ENCODE data around the gene TMEM63B.
"Not testable (repeated sequence)": the region's sequence is repeated elsewhere in the genome, so short reads cannot be mapped to it uniquely, and the experiment has no call there.

The TMEM63B gene

GRCh38 chr6:44189257-44189656, 61.9 kb downstream of the TMEM63B start:
- no peak for DNase-seq (ENCODE audit: low read depth in 2 of 2, low spot score in 1 of 2)

GRCh38 chr6:44190715-44191114, 63.4 kb downstream of the TMEM63B start:
- DNase-seq (ENCODE audit: low read depth in 2 of 2, low spot score in 1 of 2): no peak

- no peak for DNase-seq (ENCODE audit: low read depth in 2 of 2, low spot score in 1 of 2)
Observed at GRCh38 chr6:44192428-44193041, 65.2 kb downstream of the TMEM63B start.

GRCh38 chr6:44193307-44193910, 66.1 kb downstream of the TMEM63B start:
- no peak for DNase-seq (ENCODE audit: low read depth in 2 of 2, low spot score in 1 of 2)

GRCh38 chr6:44194326-44194725, 67.0 kb downstream of the TMEM63B start:
- DNase-seq (ENCODE audit: low read depth in 2 of 2, low spot score in 1 of 2): no peak

GRCh38 chr6:44196351-44196750, 69.0 kb downstream of the TMEM63B start:
- DNase-seq (ENCODE audit: low read depth in 2 of 2, low spot score in 1 of 2): not testable (repeated sequence)

- no peak for DNase-seq (ENCODE audit: low read depth in 2 of 2, low spot score in 1 of 2)
Observed at GRCh38 chr6:44198684-44199083, 71.3 kb downstream of the TMEM63B start.

GRCh38 chr6:44199883-44200282, 72.5 kb downstream of the TMEM63B start:
- no peak for DNase-seq (ENCODE audit: low read depth in 2 of 2, low spot score in 1 of 2)

GRCh38 chr6:44201200-44201599, 73.8 kb downstream of the TMEM63B start:
- DNase-seq (ENCODE audit: low read depth in 2 of 2, low spot score in 1 of 2): no peak

- no peak for DNase-seq (ENCODE audit: low read depth in 2 of 2, low spot score in 1 of 2)
Observed at GRCh38 chr6:44201638-44202303, 74.4 kb downstream of the TMEM63B start.

GRCh38 chr6:44202332-44202971, 75.1 kb downstream of the TMEM63B start:
- DNase-seq (ENCODE audit: low read depth in 2 of 2, low spot score in 1 of 2): no peak

GRCh38 chr6:44202972-44203750, 75.8 kb downstream of the TMEM63B start:
- DNase-seq (ENCODE audit: low read depth in 2 of 2, low spot score in 1 of 2): no peak

GRCh38 chr6:44203955-44204354, 76.6 kb downstream of the TMEM63B start:
- DNase-seq (ENCODE audit: low read depth in 2 of 2, low spot score in 1 of 2): no peak
